ENCODE data around the gene ITGB3BP. TPM values are rescaled to one million over a fixed set of nuclear protein-coding genes. Genes with fewer than 3 reads are reported as not detected.
"Not testable (repeated sequence)": the region's sequence is repeated elsewhere in the genome, so short reads cannot be mapped to it uniquely, and the experiment has no call there.

ITGB3BP gene
- total RNA-seq, 1 experiment from 2014 or later: 47.2 TPM

GRCh38 chr1:63423649-63424048 is 99.4 kb downstream of the ITGB3BP start:
- Histone ChIP-seq H3K27ac (ENCODE audit: insufficient read length, low read depth, low read length) (no peak overlapping the region), H2BK15ac (ENCODE audit: low read depth, low read length) (no peak overlapping the region), H3T11ph (ENCODE audit: low read length) (no peak overlapping the region), H3K27me3 (ENCODE audit: insufficient read depth, low read length) (no peaks in the 10 kb centered on the region), H3K79me1 (ENCODE audit: insufficient read depth, low read depth, low read length, poor library complexity, severe bottlenecking) (no peaks in the 10 kb centered on the region), H3K18ac (ENCODE audit: insufficient read length, low read depth, low read length) (no peak overlapping the region), H2BK5ac (ENCODE audit: insufficient read length, low read length) (no peak overlapping the region), H3K56ac (ENCODE audit: insufficient read length, low read depth, low read length) (no peak overlapping the region), H4K8ac (replicated peaks; ENCODE audit: insufficient read length, low read depth, low read length) (no peak overlapping the region), H3K23ac (ENCODE audit: insufficient read length, low read depth, low read length) (no peak overlapping the region), H2AFZ (ENCODE audit: low read length) (no peak overlapping the region), H4K20me1 (ENCODE audit: control insufficient read depth, insufficient read depth, insufficient read length) (no peaks in the 10 kb centered on the region), H3K14ac (ENCODE audit: insufficient read depth, low read length) (no peak overlapping the region), H3K9ac (ENCODE audit: extremely low read depth, insufficient read length, low read length) (no peak overlapping the region), H3K9me3 (ENCODE audit: control insufficient read depth, low read depth, low read length) (no peaks in the 10 kb centered on the region), H2AK5ac (ENCODE audit: insufficient read length, low read length) (no peak overlapping the region), H3K4me2 (ENCODE audit: insufficient read depth, insufficient read length, low read length) (no peak overlapping the region), H2BK120ac (ENCODE audit: low read depth, low read length, poor library complexity, severe bottlenecking) (no peak overlapping the region), H3K4ac (ENCODE audit: low read depth, low read length) (no peak overlapping the region), H4K5ac (ENCODE audit: insufficient read length, low read depth, low read length) (no peak overlapping the region), H4K91ac (ENCODE audit: insufficient read length, low read depth, low read length) (no peak overlapping the region), H2BK12ac (ENCODE audit: insufficient read length, low read depth, low read length) (no peak overlapping the region), H3K23me2 (ENCODE audit: insufficient read length, low read depth, low read length, poor library complexity, severe bottlenecking) (no peaks in the 10 kb centered on the region), H3K79me2 (ENCODE audit: insufficient read depth, low read length) (no peaks in the 10 kb centered on the region), H3K4me1 (ENCODE audit: insufficient read depth, low read length) (no peaks in the 10 kb centered on the region), H2BK20ac (ENCODE audit: low read depth, low read length, poor library complexity, severe bottlenecking) (no peak overlapping the region)
- Mint-ChIP-seq H3K4me3 (no peak overlapping the region), H3K4me1 (no peaks in the 10 kb centered on the region), H3K9me3 (no peaks in the 10 kb centered on the region), H3K27ac (no peak overlapping the region), H3K27me3 (ENCODE audit: low read depth) (no peaks in the 10 kb centered on the region; the same call in 1 of the 2 replicates), H3K36me3 (ENCODE audit: insufficient read depth in 1 of 3, low read depth in 3 of 3) (peaks cover 5 to 9% (median 7%) of the 10 kb centered on the region in 3 experiments; a peak in 5 of 7 replicates)
- no CpG with 5 or more reads among the region's 2 CpGs for WGBS (ENCODE audit: extremely low coverage, insufficient read length, low lambda C conversion rate)
- no peak for DNase-seq
- no peak for TF ChIP-seq CTCF (conservative IDR thresholded peaks at IDR 0.05)

- H3K4me3 Mint-ChIP-seq; H2BK12ac ChIP-seq (ENCODE audit: insufficient read length, low read depth, low read length); H3K27ac ChIP-seq (ENCODE audit: insufficient read length, low read depth, low read length); H4K91ac ChIP-seq (ENCODE audit: insufficient read length, low read depth, low read length); H4K20me1 ChIP-seq (ENCODE audit: control insufficient read depth, insufficient read depth, insufficient read length); H3K14ac ChIP-seq (ENCODE audit: insufficient read depth, low read length); H4K8ac ChIP-seq (replicated peaks; ENCODE audit: insufficient read length, low read depth, low read length); H3K9me3 Mint-ChIP-seq; H2BK5ac ChIP-seq (ENCODE audit: insufficient read length, low read length); H3K23ac ChIP-seq (ENCODE audit: insufficient read length, low read depth, low read length); H3K4me1 Mint-ChIP-seq; H3K79me1 ChIP-seq (ENCODE audit: insufficient read depth, low read depth, low read length, poor library complexity, severe bottlenecking); H3K27me3 Mint-ChIP-seq (ENCODE audit: low read depth); H3K18ac ChIP-seq (ENCODE audit: insufficient read length, low read depth, low read length); H3T11ph ChIP-seq (ENCODE audit: low read length); H3K23me2 ChIP-seq (ENCODE audit: insufficient read length, low read depth, low read length, poor library complexity, severe bottlenecking); H3K4ac ChIP-seq (ENCODE audit: low read depth, low read length); H3K27ac Mint-ChIP-seq; DNase-seq; H3K27me3 ChIP-seq (ENCODE audit: insufficient read depth, low read length); H3K4me1 ChIP-seq (ENCODE audit: insufficient read depth, low read length); H2AFZ ChIP-seq (ENCODE audit: low read length); H2AK5ac ChIP-seq (ENCODE audit: insufficient read length, low read length); H2BK120ac ChIP-seq (ENCODE audit: low read depth, low read length, poor library complexity, severe bottlenecking); H3K56ac ChIP-seq (ENCODE audit: insufficient read length, low read depth, low read length); H3K79me2 ChIP-seq (ENCODE audit: insufficient read depth, low read length); H2BK20ac ChIP-seq (ENCODE audit: low read depth, low read length, poor library complexity, severe bottlenecking); H3K9me3 ChIP-seq (ENCODE audit: control insufficient read depth, low read depth, low read length); H2BK15ac ChIP-seq (ENCODE audit: low read depth, low read length); H3K9ac ChIP-seq (ENCODE audit: extremely low read depth, insufficient read length, low read length); H3K36me3 Mint-ChIP-seq (ENCODE audit: insufficient read depth in 1 of 3, low read depth in 3 of 3); H3K4me2 ChIP-seq (ENCODE audit: insufficient read depth, insufficient read length, low read length); H4K5ac ChIP-seq (ENCODE audit: insufficient read length, low read depth, low read length): not testable (repeated sequence)
- no CpG with 5 or more reads among the region's 1 CpG for WGBS (ENCODE audit: extremely low coverage, insufficient read length, low lambda C conversion rate)
Measured at GRCh38 chr1:63420746-63421145, 102.3 kb downstream of the ITGB3BP start.

Measured in H9 (cell line).